Mammary epithelial cell (primary cell): Measurements from ENCODE around the gene UPP1.

Source experiments
- EZH2 ChIP-seq: IDR thresholded peaks from 2 replicates; pipeline ENCODE4 v1.6.1; 2012; ENCODE audit warnings: low read length, inconsistent platforms, borderline replicate concordance
- TF ChIP-seq, protein P1 (sequence below), 2 donors: IDR thresholded peaks in 1 of 2; conservative IDR thresholded peaks in 1 of 2; 2 replicates each; pipeline ENCODE4 v1.5.1; 2011 to 2012; ENCODE audit warnings: inconsistent platforms in 2 of 2, low read length in 2 of 2, mild to moderate bottlenecking in 2 of 2, control low read depth in 1 of 2, low read depth in 1 of 2; ENCODE audit not compliant: insufficient read depth in 1 of 2; ENCODE audit errors: extremely low read depth in 1 of 2

DNA sequence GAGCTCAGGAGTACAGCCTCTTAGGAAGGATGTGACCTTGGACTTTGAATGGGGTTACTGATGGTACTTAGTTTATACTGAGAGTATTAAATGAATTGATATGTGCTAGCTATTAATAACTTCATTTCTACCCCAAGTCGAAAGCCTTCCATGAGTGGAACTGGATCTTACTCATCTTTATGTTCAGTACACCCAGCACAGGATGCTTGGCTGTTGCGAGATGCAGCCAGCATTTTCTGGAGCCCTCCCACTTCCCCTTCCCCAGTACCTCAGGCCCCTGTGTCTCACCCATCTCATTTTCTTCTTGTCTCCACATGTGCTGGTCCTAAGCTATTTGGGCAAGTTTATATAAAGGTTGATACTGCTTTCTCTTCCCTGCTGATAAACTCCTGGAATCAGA is 7.2 kb downstream of the UPP1 start:
- TF ChIP-seq, protein P1, sequence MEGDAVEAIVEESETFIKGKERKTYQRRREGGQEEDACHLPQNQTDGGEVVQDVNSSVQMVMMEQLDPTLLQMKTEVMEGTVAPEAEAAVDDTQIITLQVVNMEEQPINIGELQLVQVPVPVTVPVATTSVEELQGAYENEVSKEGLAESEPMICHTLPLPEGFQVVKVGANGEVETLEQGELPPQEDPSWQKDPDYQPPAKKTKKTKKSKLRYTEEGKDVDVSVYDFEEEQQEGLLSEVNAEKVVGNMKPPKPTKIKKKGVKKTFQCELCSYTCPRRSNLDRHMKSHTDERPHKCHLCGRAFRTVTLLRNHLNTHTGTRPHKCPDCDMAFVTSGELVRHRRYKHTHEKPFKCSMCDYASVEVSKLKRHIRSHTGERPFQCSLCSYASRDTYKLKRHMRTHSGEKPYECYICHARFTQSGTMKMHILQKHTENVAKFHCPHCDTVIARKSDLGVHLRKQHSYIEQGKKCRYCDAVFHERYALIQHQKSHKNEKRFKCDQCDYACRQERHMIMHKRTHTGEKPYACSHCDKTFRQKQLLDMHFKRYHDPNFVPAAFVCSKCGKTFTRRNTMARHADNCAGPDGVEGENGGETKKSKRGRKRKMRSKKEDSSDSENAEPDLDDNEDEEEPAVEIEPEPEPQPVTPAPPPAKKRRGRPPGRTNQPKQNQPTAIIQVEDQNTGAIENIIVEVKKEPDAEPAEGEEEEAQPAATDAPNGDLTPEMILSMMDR (conservative IDR thresholded peaks at IDR 0.05 in 1 of 2, IDR thresholded peaks at IDR 0.05 in 1 of 2; ENCODE audit: extremely low read depth in 1 of 2, insufficient read depth in 1 of 2, low read depth in 1 of 2, low read length in 2 of 2), result no peak
- no peak for TF ChIP-seq EZH2
